GM12878 (cell line): ENCODE measurements around the gene STT3B. TPM values are rescaled to one million over a fixed set of nuclear protein-coding genes. Genes with fewer than 3 reads are reported as not detected.

Source experiments
- BRCA1 ChIP-seq: IDR thresholded peaks from 2 replicates; pipeline ENCODE4 v1.6.1; 2011; ENCODE audit warnings: low read depth, low read length, improper control_type of control experiment
- CBX5 ChIP-seq: sonication (generic); IDR thresholded peaks from 2 replicates; pipeline ENCODE4 v1.6.1; 2016; ENCODE audit warnings: low read depth, moderate library complexity, mild to moderate bottlenecking, inconsistent platforms
- CEBPB ChIP-seq, 2 experiments: fragments of 150-350 bp in 1 of 2; IDR thresholded peaks; 2 replicates each; pipeline ENCODE4 v1.6.1; 2012 to 2014; ENCODE audit warnings: low read depth in 2 of 2, low read length in 2 of 2, borderline replicate concordance in 1 of 2, inconsistent platforms in 1 of 2
- CHD2 ChIP-seq: IDR thresholded peaks from 2 replicates; pipeline ENCODE4 v1.6.1; 2011; ENCODE audit warnings: low read depth, low read length, improper control_type of control experiment, borderline replicate concordance
- CREM ChIP-seq: IDR thresholded peaks from 2 replicates; pipeline ENCODE4 v1.6.1; 2014; ENCODE audit warnings: antibody characterized with exemption, low read depth
- EED ChIP-seq: sonication (generic); IDR thresholded peaks from 2 replicates; pipeline ENCODE4 v1.6.1; 2016; ENCODE audit warnings: antibody characterized with exemption, low read depth
- HSF1 ChIP-seq: fragments of 150-350 bp; IDR thresholded peaks from 2 replicates; pipeline ENCODE4 v1.6.1; 2014; ENCODE audit warnings: mild to moderate bottlenecking, low read depth, low read length
- IRF3 ChIP-seq: fragments of 450-650 bp; IDR thresholded peaks from 2 replicates; pipeline ENCODE4 v1.6.1; 2014; ENCODE audit warnings: mild to moderate bottlenecking
- IRF5 ChIP-seq: fragments of 450-650 bp; IDR thresholded peaks from 2 replicates; pipeline ENCODE4 v1.6.1; 2017; ENCODE audit warnings: borderline replicate concordance
- MYC ChIP-seq: IDR thresholded peaks from 2 replicates; pipeline ENCODE4 v1.6.1; 2011; ENCODE audit warnings: mild to moderate bottlenecking, low read length, moderate library complexity, inconsistent platforms; ENCODE audit not compliant: insufficient read depth, insufficient replicate concordance, insufficient read length, severe bottlenecking
- NFIC ChIP-seq: IDR thresholded peaks from 2 replicates; pipeline ENCODE4 v1.6.1; 2012; ENCODE audit warnings: low read depth, mild to moderate bottlenecking, inconsistent platforms, low read length, moderate library complexity
- NKRF ChIP-seq: fragments of 450-650 bp; conservative IDR thresholded peaks from 2 replicates; pipeline ENCODE4 v1.6.1; 2017; ENCODE audit warnings: mild to moderate bottlenecking, moderate library complexity
- PKNOX1 ChIP-seq: fragments of 450-650 bp; IDR thresholded peaks from 2 replicates; pipeline ENCODE4 v1.6.1; 2016; ENCODE audit warnings: mild to moderate bottlenecking
- RELA ChIP-seq: fragments of 450-650 bp; IDR thresholded peaks from 2 replicates; pipeline ENCODE4 v1.8.0; 2014; ENCODE audit warnings: borderline replicate concordance; ENCODE audit not compliant: partially characterized antibody
- SMAD1 ChIP-seq: fragments of 450-650 bp; IDR thresholded peaks from 2 replicates; pipeline ENCODE4 v1.6.1; 2018; ENCODE audit warnings: mild to moderate bottlenecking, low read depth; ENCODE audit not compliant: partially characterized antibody
- SMAD5 ChIP-seq: IDR thresholded peaks from 2 replicates; pipeline ENCODE4 v1.6.1; 2016; ENCODE audit warnings: antibody characterized with exemption, low read depth
- SMC3 ChIP-seq: IDR thresholded peaks from 2 replicates; pipeline ENCODE4 v1.6.1; 2011; ENCODE audit warnings: low read length, improper control_type of control experiment, borderline replicate concordance
- SRF ChIP-seq, 2 experiments: IDR thresholded peaks; 2 replicates each; pipeline ENCODE4 v1.6.1; 2011; ENCODE audit warnings: low read depth in 2 of 2, low read length in 2 of 2, mild to moderate bottlenecking in 1 of 2, moderate library complexity in 1 of 2
- SUPT20H ChIP-seq: IDR thresholded peaks from 2 replicates; pipeline ENCODE4 v1.6.1; 2011; ENCODE audit warnings: low read depth, mild to moderate bottlenecking, low read length, moderate library complexity, borderline replicate concordance; ENCODE audit not compliant: control insufficient read depth
- ZNF274 ChIP-seq: IDR thresholded peaks from one replicate; pipeline ENCODE4 v1.8.0; 2011; ENCODE audit not compliant: insufficient read length, insufficient read depth
- polyA plus RNA-seq, 11 experiments: library from polyadenylated mRNA; depleted of rRNA in 4 of 11; unstranded in 6 of 11; stranded (reverse) in 5 of 11; fragments of >200 nt; fragmentation: Nextera tagmentation in 4 of 11; fragmentation: Illumina TruSeq in 1 of 11; extraction: Ambion mirVana in 4 of 11; extraction: Trizol in 1 of 11; gene quantifications; 1 replicate in 1 of 11; 2 replicates in 10 of 11; pipeline versions ENCODE4 v1.2.1 to v1.2.3, GENCODE V29; 2011 to 2016; ENCODE audit warnings: inconsistent platforms in 2 of 11, missing spikeins in 2 of 11, low read depth in 1 of 11
- total RNA-seq, 4 experiments: library from RNA; depleted of rRNA in 3 of 4; stranded (reverse); fragments of >200 nt in 3 of 4; fragmentation: Illumina TruSeq in 1 of 4; extraction: Trizol in 1 of 4; gene quantifications; 2 replicates each; pipeline versions ENCODE4 v1.2.1 to v1.2.3, GENCODE V29; 2013 to 2021

STT3B gene
- total and polyA plus RNA-seq, 10 of the 15 experiments (the other 5 are each of a cell fraction or from before 2014, with no cell fraction given), result 19.9 to 208 (median 79.6) TPM

- TF ChIP-seq SMAD1 (no peak), RELA (peak; percentile 83), CBX5 (peak; percentile 77), SUPT20H (no peak), HSF1 (no peak), PKNOX1 (peak; percentile 89), IRF5 (peak; percentile 78), CHD2 (peak; percentile 92), CREM (peak; percentile 53), CEBPB (IDR thresholded peaks at IDR 0.05; ENCODE audit: borderline replicate concordance in 1 of 2, low read depth in 2 of 2, low read length in 2 of 2) (no peak), EED (peak; percentile 5; the same call in 1 of the 2 replicates), SMC3 (no peak), BRCA1 (no peak), IRF3 (peak; percentile 49; the same call in 1 of the 2 replicates), SRF (IDR thresholded peaks at IDR 0.05; ENCODE audit: low read depth in 2 of 2, low read length in 2 of 2) (no peak), NFIC (no peak), NKRF (peak; percentile 68), SMAD5 (peak; percentile 79; the same call in 1 of the 2 replicates), ZNF274 (no peak), MYC (no peak)
Observed at GRCh38 chr3:31531992-31532586, 636 bp upstream of the STT3B start (continued).
